K562 (cell line): ENCODE data around the gene ZNF622. TPM values are rescaled to one million over a fixed set of nuclear protein-coding genes. Genes with fewer than 3 reads are reported as not detected.

Experiments used
- ATAC-seq: fragments of 200-7000 bp; cut with Tn5 transposase; 3 replicates; pipeline ENCODE4 v1.9.1; 2020; ENCODE audit warnings: moderate library complexity
- BruUV-seq: library from RNA; stranded (reverse); fragments of 400-500 nt; replicated peaks from 2 replicates; lab custom pipeline; 2021; lab: Mats Ljungman, UMichigan
- CTCF ChIA-PET: fragments of 300-600 bp; formaldehyde crosslinking; extraction: SDS; loops from one replicate; lab custom pipeline; 2021; ENCODE audit warnings: low intra/inter-chr PET ratio; lab: Yijun Ruan, JAX
- POLR2A ChIA-PET: fragments of 300-600, 350-650 bp; sonication (Branson Sonifier 250); formaldehyde crosslinking; extraction: SDS; loops from one replicate; lab custom pipeline; 2021; ENCODE audit warnings: antibody characterized with exemption, inconsistent platforms; lab: Yijun Ruan, JAX
- DNase-seq, 4 experiments: peaks; one replicate each; pipeline versions ENCODE4 v3.0.0 to v3.0.0-alpha.2; 2011 to 2018; ENCODE audit warnings: low spot score in 3 of 4, mixed read lengths in 3 of 4; ENCODE audit errors: extremely low read depth in 1 of 4
- FAIRE-seq: peaks from 2 replicates; lab custom pipeline; 2011; peaks lifted over from hg19 to GRCh38; lab: Jason Lieb, UNC
- H2AFZ ChIP-seq: 2 replicates; pipeline ENCODE4 v1.6.0; 2011; ENCODE audit warnings: low read depth, low read length, control low read depth, inconsistent platforms
- H3K27ac ChIP-seq: fragments of 200-600 bp; 3 replicates; pipeline ENCODE4 v1.8.0; 2011; ENCODE audit warnings: low read depth, mild to moderate bottlenecking, control low read depth, inconsistent platforms, low read length, moderate library complexity, mixed read lengths; ENCODE audit errors: extremely low read depth
- H3K27me3 ChIP-seq, 2 experiments: fragments of 300-600 bp in 1 of 2; 2 replicates in 1 of 2; 3 replicates in 1 of 2; pipeline versions ENCODE4 v1.6.0 to v1.8.0; 2011; ENCODE audit warnings: inconsistent platforms in 2 of 2, low read length in 2 of 2, mild to moderate bottlenecking in 1 of 2, mixed read lengths in 1 of 2, moderate library complexity in 1 of 2; ENCODE audit not compliant: control insufficient read depth in 2 of 2, insufficient read depth in 2 of 2
- H3K36me3 ChIP-seq: fragments of 300-600 bp; 3 replicates; pipeline ENCODE4 v1.8.0; 2011; ENCODE audit warnings: mild to moderate bottlenecking, low read length, inconsistent platforms; ENCODE audit not compliant: control insufficient read depth, insufficient read depth
- H3K4me1 ChIP-seq, 2 experiments: fragments of 200-600 bp in 1 of 2; replicated peaks in 1 of 2; 2 replicates in 1 of 2; 3 replicates in 1 of 2; pipeline versions ENCODE4 v1.5.1 to v1.8.0; 2011; ENCODE audit warnings: inconsistent platforms in 2 of 2, low read length in 2 of 2, mild to moderate bottlenecking in 1 of 2, mixed read lengths in 1 of 2, moderate library complexity in 1 of 2; ENCODE audit not compliant: control insufficient read depth in 2 of 2, insufficient read depth in 2 of 2
- H3K4me2 ChIP-seq: 2 replicates; pipeline ENCODE4 v1.6.1; 2011; ENCODE audit warnings: low read length, control low read depth, inconsistent platforms, mixed read lengths; ENCODE audit not compliant: insufficient read depth
- H3K4me3 ChIP-seq: fragments of 200-600 bp; sonication (generic), shearing (Covaris generic); 2 replicates; pipeline ENCODE4 v1.5.1; 2016; ENCODE audit warnings: control low read depth, inconsistent platforms
- H3K79me2 ChIP-seq: fragments of 200-600 bp; 3 replicates; pipeline ENCODE4 v1.8.0; 2011; ENCODE audit warnings: low read length, inconsistent platforms; ENCODE audit not compliant: control insufficient read depth, insufficient read depth
- H3K9ac ChIP-seq, 2 experiments: 2 replicates each; pipeline versions ENCODE4 v1.6.0 to v1.6.1; 2011; ENCODE audit warnings: low read depth in 2 of 2, low read length in 2 of 2, control low read depth in 1 of 2, inconsistent platforms in 1 of 2, mild to moderate bottlenecking in 1 of 2, mixed read lengths in 1 of 2; ENCODE audit not compliant: insufficient read depth in 1 of 2
- H3K9me1 ChIP-seq: one replicate; pipeline ENCODE4 v1.6.0; 2011; ENCODE audit warnings: inconsistent platforms, mild to moderate bottlenecking, low read length, moderate library complexity; ENCODE audit not compliant: control insufficient read depth, insufficient read depth
- H3K9me3 ChIP-seq: replicated peaks from 2 replicates; pipeline ENCODE4 v1.5.1; 2011; ENCODE audit warnings: low read depth, low read length, inconsistent platforms; ENCODE audit not compliant: control insufficient read depth, insufficient read depth
- H4K20me1 ChIP-seq: replicated peaks from 2 replicates; pipeline ENCODE4 v1.6.1; 2011; ENCODE audit warnings: low read length, inconsistent platforms, mixed read lengths; ENCODE audit not compliant: control insufficient read depth, insufficient read depth
- CBFA2T3 ChIP-seq: fragments of 450-650 bp; IDR thresholded peaks from 2 replicates; pipeline ENCODE4 v1.6.1; 2017
- CBX5 ChIP-seq: IDR thresholded peaks from 2 replicates; pipeline ENCODE4 v1.6.1; 2014; ENCODE audit warnings: low read depth, borderline replicate concordance
- CGGBP1 ChIP-seq: fragments of 250-450 bp; sonication (Bioruptor Pico); IDR thresholded peaks from 2 replicates; pipeline ENCODE4 v1.9.0; 2021; ENCODE audit warnings: mild to moderate bottlenecking
- E2F4 ChIP-seq: sonication (generic); formaldehyde crosslinking; IDR thresholded peaks from 2 replicates; pipeline ENCODE4 v1.8.0; 2022; ENCODE audit warnings: mild to moderate bottlenecking, low read depth, missing genetic modification reagents
- FOXJ3 ChIP-seq: sonication (generic); formaldehyde crosslinking; IDR thresholded peaks from 2 replicates; pipeline ENCODE4 v1.4.0; 2020; ENCODE audit warnings: mild to moderate bottlenecking, missing genetic modification reagents
- FOXK2 ChIP-seq, 2 experiments: fragments of 450-650 bp; IDR thresholded peaks in 1 of 2; conservative IDR thresholded peaks in 1 of 2; 2 replicates each; pipeline ENCODE4 v1.6.1; 2016; ENCODE audit warnings: low read depth in 2 of 2, mild to moderate bottlenecking in 1 of 2
- HEY1 ChIP-seq: fragments of 250-450 bp; sonication (Bioruptor Pico); IDR thresholded peaks from 2 replicates; pipeline ENCODE4 v1.5.0; 2020; ENCODE audit warnings: mild to moderate bottlenecking, moderate library complexity, borderline replicate concordance
- NCOA1 ChIP-seq: fragments of 450-650 bp; IDR thresholded peaks from 2 replicates; pipeline ENCODE4 v1.6.1; 2016; ENCODE audit warnings: low read depth
- PCBP2 ChIP-seq: fragments of 200-400 bp; formaldehyde crosslinking; IDR thresholded peaks from 2 replicates; pipeline ENCODE4 v1.6.1; 2018; ENCODE audit warnings: low read length, low read depth, mild to moderate bottlenecking, moderate library complexity; ENCODE audit not compliant: poor library complexity, severe bottlenecking
- ZFPM2 ChIP-seq: fragments of 250-450 bp; sonication (Bioruptor Pico); IDR thresholded peaks from 2 replicates; pipeline ENCODE4 v1.5.1; 2022; ENCODE audit warnings: mild to moderate bottlenecking
- ZNF830 ChIP-seq: fragments of 250-450 bp; sonication (Bioruptor Pico); IDR thresholded peaks from 2 replicates; pipeline ENCODE4 v1.5.0; 2021; ENCODE audit warnings: mild to moderate bottlenecking
- WGBS: fragments of 100-300 bp; shearing (Covaris generic); methylation state at CpG from one replicate; pipeline ENCODE4 v1.1.6; 2016; ENCODE audit warnings: low coverage, mixed read lengths; ENCODE audit not compliant: insufficient coverage; ENCODE audit errors: missing lambda C conversion rate; 5-methylcytosine and 5-hydroxymethylcytosine counted together
- in situ Hi-C: fragments of 300-500 bp; cut with MboI; formaldehyde crosslinking; loops from 4 replicates; pipeline ENCODE4 v1.15.0; 2018; ENCODE audit warnings: inconsistent platforms, mixed read lengths
- intact Hi-C: fragments of 100-400 bp; cut with micrococcal nuclease; formaldehyde crosslinking; loops from 2 replicates; pipeline ENCODE4 v1.14.2; 2022
- polyA plus RNA-seq, 8 experiments: library from polyadenylated mRNA; depleted of rRNA in 4 of 8; stranded (reverse) in 5 of 8; unstranded in 3 of 8; fragments of >200 nt; fragmentation: Nextera tagmentation in 2 of 8; fragmentation: Illumina TruSeq in 1 of 8; extraction: Ambion mirVana in 2 of 8; extraction: Trizol in 1 of 8; gene quantifications; 2 replicates each; pipeline versions ENCODE4 v1.2.1 to v1.2.3, GENCODE V29; 2011 to 2014; ENCODE audit warnings: inconsistent platforms in 1 of 8, missing spikeins in 1 of 8
- total RNA-seq, 7 experiments: library from RNA; depleted of rRNA in 6 of 7; stranded (reverse); fragments of >200 nt in 6 of 7; fragmentation: Illumina TruSeq in 2 of 7; extraction: Trizol in 2 of 7; gene quantifications; 2 replicates each; pipeline versions ENCODE4 v1.2.1 to v1.2.3, GENCODE V29; 2011 to 2021; ENCODE audit warnings: low replicate concordance in 1 of 7

Gene ZNF622
- total and polyA plus RNA-seq, 9 of the 15 experiments (the other 6 are each of a cell fraction or from before 2014, with no cell fraction given): 9.6 to 51.5 (median 32.3) TPM

- ATAC-seq (no peak), FAIRE-seq (no peak), DNase-seq (no peak)
- Histone ChIP-seq H4K20me1 (no peaks in the 10 kb centered on the region), H3K9me1 (no peaks in the 10 kb centered on the region), H3K79me2 (no peaks in the 10 kb centered on the region), H3K9me3 (no peaks in the 10 kb centered on the region), H3K27ac (no peak overlapping the region), H2AFZ (no peak overlapping the region), H3K9ac (no peak overlapping the region), H3K27me3 (peaks cover 8 to 27% of the 10 kb centered on the region in 2 experiments), H3K36me3 (no peaks in the 10 kb centered on the region), H3K4me3 (no peak overlapping the region), H3K4me2 (no peak overlapping the region), H3K4me1 (no peaks in the 10 kb centered on the region)
- intact Hi-C loops (no loop called here), in situ Hi-C loops (no loop called here)
- WGBS: 0% methylated on average over 3 of the region's 3 CpGs
- no TSS peak for BruUV-seq
- ChIA-PET POLR2A (no interaction called here), CTCF (no interaction called here)
- TF ChIP-seq CBFA2T3: no peak
- no peak for TF ChIP-seq CBX5
- TF ChIP-seq NCOA1: no peak
- TF ChIP-seq CGGBP1 (CRISPR knock-in tag): no peak
- TF ChIP-seq FOXJ3: no peak
- no peak for TF ChIP-seq ZNF830 (CRISPR knock-in tag)
- TF ChIP-seq FOXK2 (conservative IDR thresholded peaks at IDR 0.05 in 1 of 2, IDR thresholded peaks at IDR 0.05 in 1 of 2; ENCODE audit: low read depth in 2 of 2): no peak
- TF ChIP-seq HEY1: no peak
- TF ChIP-seq E2F4 (CRISPR knock-in tag): no peak
- TF ChIP-seq PCBP2: no peak
- TF ChIP-seq ZFPM2 (CRISPR knock-in tag): no peak
Measured at GRCh38 chr5:16502866-16503265, 37.3 kb upstream of the ZNF622 start.
